ENCODE data around the gene TOP3A.

The TOP3A gene

GRCh38 chr17:18246880-18247612 lies 67.7 kb downstream of the TOP3A start:
- TF ChIP-seq, protein P1, sequence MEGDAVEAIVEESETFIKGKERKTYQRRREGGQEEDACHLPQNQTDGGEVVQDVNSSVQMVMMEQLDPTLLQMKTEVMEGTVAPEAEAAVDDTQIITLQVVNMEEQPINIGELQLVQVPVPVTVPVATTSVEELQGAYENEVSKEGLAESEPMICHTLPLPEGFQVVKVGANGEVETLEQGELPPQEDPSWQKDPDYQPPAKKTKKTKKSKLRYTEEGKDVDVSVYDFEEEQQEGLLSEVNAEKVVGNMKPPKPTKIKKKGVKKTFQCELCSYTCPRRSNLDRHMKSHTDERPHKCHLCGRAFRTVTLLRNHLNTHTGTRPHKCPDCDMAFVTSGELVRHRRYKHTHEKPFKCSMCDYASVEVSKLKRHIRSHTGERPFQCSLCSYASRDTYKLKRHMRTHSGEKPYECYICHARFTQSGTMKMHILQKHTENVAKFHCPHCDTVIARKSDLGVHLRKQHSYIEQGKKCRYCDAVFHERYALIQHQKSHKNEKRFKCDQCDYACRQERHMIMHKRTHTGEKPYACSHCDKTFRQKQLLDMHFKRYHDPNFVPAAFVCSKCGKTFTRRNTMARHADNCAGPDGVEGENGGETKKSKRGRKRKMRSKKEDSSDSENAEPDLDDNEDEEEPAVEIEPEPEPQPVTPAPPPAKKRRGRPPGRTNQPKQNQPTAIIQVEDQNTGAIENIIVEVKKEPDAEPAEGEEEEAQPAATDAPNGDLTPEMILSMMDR (IDR thresholded peaks at IDR 0.05; ENCODE audit: control extremely low read depth, extremely low read depth, low read depth, missing control alignments): no peak
- CTCF ChIA-PET: interaction anchor here (0.6 to 2.9 kb wide), 11 partner anchors 9 to 437 kb away, joined by 3 to 27 read pairs (median 4); partner anchors contain the start of genes FLII and MIEF2
- DNase-seq (ENCODE audit: extremely low spot score): no peak
- POLR2A ChIA-PET: no interaction called here

DNA sequence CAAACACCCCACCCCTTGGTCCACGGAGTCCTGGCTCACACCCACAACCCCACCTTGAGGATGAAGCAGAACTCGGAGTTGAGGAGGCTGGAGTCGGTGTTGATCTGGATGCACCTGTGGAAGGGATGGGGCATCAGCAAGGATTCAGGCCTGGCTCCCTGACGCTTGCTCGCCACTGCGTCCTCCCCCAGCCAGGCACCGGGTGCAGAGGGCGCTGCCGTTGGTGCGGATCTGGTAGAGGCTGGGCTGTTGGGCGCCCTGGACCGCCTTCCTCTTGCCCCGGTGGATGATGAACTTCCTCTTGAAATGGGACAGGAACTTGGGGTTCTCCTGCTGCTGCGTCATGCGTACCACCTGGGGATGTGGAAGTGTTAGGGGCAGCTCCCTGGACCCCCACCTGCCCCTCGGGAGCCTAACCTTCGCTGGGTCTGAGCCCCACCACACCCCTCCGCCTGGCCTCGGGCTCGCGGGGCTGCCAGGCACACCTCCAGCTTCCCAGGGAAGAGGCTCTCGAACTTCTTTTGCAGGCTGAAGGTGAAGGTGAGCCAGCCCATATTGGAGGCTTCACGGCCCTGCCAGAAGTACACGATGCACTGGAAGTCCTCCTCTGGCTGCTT lies 68.6 kb downstream of the TOP3A start:
- ChIA-PET CTCF (no interaction called here), POLR2A (no interaction called here)
- DNase-seq (ENCODE audit: extremely low spot score): no peak
- TF ChIP-seq, protein P1 (IDR thresholded peaks at IDR 0.05; ENCODE audit: control extremely low read depth, extremely low read depth, low read depth, missing control alignments): no peak

- CTCF ChIA-PET: no interaction called here
- no peak for DNase-seq (ENCODE audit: extremely low spot score)
- TF ChIP-seq, protein P1 (IDR thresholded peaks at IDR 0.05; ENCODE audit: control extremely low read depth, extremely low read depth, low read depth, missing control alignments): no peak
- POLR2A ChIA-PET: no interaction called here
Observed at GRCh38 chr17:18245038-18245776, 69.6 kb downstream of the TOP3A start.

GRCh38 chr17:18241229-18241871 lies 73.4 kb downstream of the TOP3A start:
- ChIA-PET POLR2A (no interaction called here), CTCF (no interaction called here)
- TF ChIP-seq, protein P1 (IDR thresholded peaks at IDR 0.05; ENCODE audit: control extremely low read depth, extremely low read depth, low read depth, missing control alignments): no peak
- DNase-seq (ENCODE audit: extremely low spot score): no peak

DNA sequence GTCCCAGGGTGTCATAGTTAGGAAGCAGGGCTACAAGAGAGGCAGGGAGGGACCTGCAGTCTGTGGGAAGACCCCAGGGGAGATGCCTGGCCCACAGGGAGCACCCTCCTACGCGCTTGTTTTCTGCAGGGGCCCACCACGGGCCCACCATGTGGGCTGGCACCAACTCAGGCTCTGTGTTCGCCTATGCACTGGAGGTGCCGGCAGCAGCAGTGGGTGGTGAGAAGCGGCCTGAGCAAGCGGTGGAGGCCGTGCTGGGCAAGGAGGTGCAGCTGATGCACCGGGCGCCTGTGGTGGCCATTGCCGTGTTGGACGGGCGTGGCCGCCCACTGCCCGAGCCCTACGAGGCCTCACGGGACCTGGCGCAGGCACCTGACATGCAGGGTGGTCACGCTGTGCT lies 74.3 kb downstream of the TOP3A start:
- DNase-seq (ENCODE audit: extremely low spot score): no peak
- TF ChIP-seq, protein P1 (IDR thresholded peaks at IDR 0.05; ENCODE audit: control extremely low read depth, extremely low read depth, low read depth, missing control alignments): no peak
- CTCF ChIA-PET: interaction anchor here (1.3 kb wide), 2 partner anchors 9 kb away, joined by 3 to 6 read pairs; no protein-coding TSS in a partner anchor
- POLR2A ChIA-PET: no interaction called here

DNA sequence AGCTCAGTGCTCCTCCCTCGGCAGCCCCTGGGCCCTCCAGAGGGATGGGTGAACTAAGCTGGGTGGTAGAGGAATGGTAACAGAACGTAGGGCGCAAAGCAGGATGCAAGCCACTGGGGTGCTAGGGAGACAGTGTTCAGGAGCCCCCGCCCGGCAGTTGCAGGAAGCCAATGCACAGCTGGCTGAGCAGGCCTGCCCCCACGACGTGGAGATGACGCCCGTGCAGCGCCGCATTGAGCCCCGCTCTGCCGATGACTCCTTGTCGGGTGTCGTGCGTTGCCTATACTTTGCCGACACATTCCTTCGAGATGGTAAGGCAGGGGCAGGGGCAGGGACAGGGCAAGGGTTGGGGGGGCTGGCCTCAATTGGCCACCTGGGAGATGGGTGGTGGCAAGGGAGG lies 76.5 kb downstream of the TOP3A start:
- no peak for DNase-seq (ENCODE audit: extremely low spot score)
- TF ChIP-seq, protein P1 (IDR thresholded peaks at IDR 0.05; ENCODE audit: control extremely low read depth, extremely low read depth, low read depth, missing control alignments): no peak
- POLR2A ChIA-PET: no interaction called here
- CTCF ChIA-PET: interaction anchor here (1.8 kb wide), 1 partner anchor 22 kb away, joined by 5 read pairs; no protein-coding TSS in a partner anchor
